ENCODE results near the gene XPA.

The XPA gene

DNA sequence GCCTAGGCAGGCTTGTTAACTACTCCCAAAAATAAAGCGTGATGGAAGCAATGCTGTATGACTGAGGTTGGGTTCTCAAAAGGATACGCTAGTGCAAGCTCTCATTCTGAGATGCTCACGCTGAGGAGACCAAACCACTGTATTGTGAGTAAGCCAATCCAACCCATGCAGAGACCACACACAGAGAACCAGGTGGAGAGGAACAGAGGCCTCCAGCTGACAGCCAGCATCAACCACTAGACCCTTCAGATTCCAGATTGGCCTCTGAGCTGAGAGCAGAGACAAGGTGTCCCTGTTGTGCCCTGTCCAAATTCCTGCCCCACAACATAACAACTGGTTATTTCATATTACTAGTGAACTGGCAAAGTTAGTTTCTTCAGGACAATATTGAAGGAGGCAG lies 68.5 kb downstream of the XPA start:
- no peaks in the 10 kb centered on the region for H3K9me3 ChIP-seq (replicated peaks; ENCODE audit: insufficient read depth, low read length)
- peaks cover 5% of the 10 kb centered on the region; the same call in 1 of the 2 replicates for H3K36me3 ChIP-seq (replicated peaks; ENCODE audit: insufficient read depth, low read length)
- DNase-seq = no peak
- H3K4me2 ChIP-seq (ENCODE audit: low read depth, low read length) = no peak overlapping the region
- no peak overlapping the region for H3K27ac ChIP-seq (ENCODE audit: low read length)
- no peak overlapping the region for H3K9ac ChIP-seq (ENCODE audit: low read length)
- TF ChIP-seq, protein P1, sequence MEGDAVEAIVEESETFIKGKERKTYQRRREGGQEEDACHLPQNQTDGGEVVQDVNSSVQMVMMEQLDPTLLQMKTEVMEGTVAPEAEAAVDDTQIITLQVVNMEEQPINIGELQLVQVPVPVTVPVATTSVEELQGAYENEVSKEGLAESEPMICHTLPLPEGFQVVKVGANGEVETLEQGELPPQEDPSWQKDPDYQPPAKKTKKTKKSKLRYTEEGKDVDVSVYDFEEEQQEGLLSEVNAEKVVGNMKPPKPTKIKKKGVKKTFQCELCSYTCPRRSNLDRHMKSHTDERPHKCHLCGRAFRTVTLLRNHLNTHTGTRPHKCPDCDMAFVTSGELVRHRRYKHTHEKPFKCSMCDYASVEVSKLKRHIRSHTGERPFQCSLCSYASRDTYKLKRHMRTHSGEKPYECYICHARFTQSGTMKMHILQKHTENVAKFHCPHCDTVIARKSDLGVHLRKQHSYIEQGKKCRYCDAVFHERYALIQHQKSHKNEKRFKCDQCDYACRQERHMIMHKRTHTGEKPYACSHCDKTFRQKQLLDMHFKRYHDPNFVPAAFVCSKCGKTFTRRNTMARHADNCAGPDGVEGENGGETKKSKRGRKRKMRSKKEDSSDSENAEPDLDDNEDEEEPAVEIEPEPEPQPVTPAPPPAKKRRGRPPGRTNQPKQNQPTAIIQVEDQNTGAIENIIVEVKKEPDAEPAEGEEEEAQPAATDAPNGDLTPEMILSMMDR (IDR thresholded peaks at IDR 0.05; ENCODE audit: low read length) = no peak
- TF ChIP-seq EZH2 (optimal IDR thresholded peaks at IDR 0.05; ENCODE audit: low read depth, low read length) (no peak), EZH2phosphoT487 (IDR thresholded peaks at IDR 0.05; ENCODE audit: low read length) (no peak)
- no peaks in the 10 kb centered on the region for H3K9me2 ChIP-seq (replicated peaks; ENCODE audit: insufficient read depth, low read length)
- H3K27me3 ChIP-seq (replicated peaks; ENCODE audit: insufficient read depth, low read length) = no peaks in the 10 kb centered on the region
- H4K20me1 ChIP-seq (ENCODE audit: insufficient read depth, low read length) = no peaks in the 10 kb centered on the region
- peaks cover 16% of the 10 kb centered on the region for H3K4me1 ChIP-seq (ENCODE audit: low read length)
- no peak overlapping the region for H3K4me3 ChIP-seq (ENCODE audit: low read length)
- H2AFZ ChIP-seq (ENCODE audit: low read length) = no peak overlapping the region
- H3F3A ChIP-seq (ENCODE audit: insufficient read depth, low read length) = peaks cover 18% of the 10 kb centered on the region
- H3K79me2 ChIP-seq (ENCODE audit: low read length) = peaks cover 42% of the 10 kb centered on the region

DNA sequence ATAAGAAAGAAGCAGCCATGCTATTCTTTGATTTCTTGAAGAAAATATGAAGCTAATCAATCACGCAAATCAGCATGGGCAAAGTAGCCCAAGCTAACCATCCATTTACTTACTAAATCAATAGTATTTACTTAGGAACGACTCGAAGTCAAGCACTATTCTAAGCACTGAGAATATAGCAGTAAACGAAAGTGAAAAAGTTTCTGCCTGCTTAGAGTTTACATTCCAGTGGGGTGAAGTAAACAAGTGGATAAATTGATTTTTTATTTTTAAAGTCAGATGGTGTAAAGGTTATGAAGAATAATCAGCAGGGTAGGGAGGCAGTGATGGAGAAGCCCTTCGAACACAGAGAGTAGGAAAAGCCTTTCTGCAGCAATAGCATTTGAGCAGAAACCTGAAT lies 69.5 kb downstream of the XPA start:
- peak overlapping the region; percentile 24; the same call in 1 of the 2 replicates for H3K27ac ChIP-seq (ENCODE audit: low read length)
- no peaks in the 10 kb centered on the region for H3K27me3 ChIP-seq (replicated peaks; ENCODE audit: insufficient read depth, low read length)
- DNase-seq = peak; percentile 26
- H2AFZ ChIP-seq (ENCODE audit: low read length) = peak overlapping the region; percentile 23
- H3K79me2 ChIP-seq (ENCODE audit: low read length) = peaks cover 42% of the 10 kb centered on the region
- peak overlapping the region; percentile 81 for H3K4me2 ChIP-seq (ENCODE audit: low read depth, low read length)
- H3K9me2 ChIP-seq (replicated peaks; ENCODE audit: insufficient read depth, low read length) = no peaks in the 10 kb centered on the region
- H3K36me3 ChIP-seq (replicated peaks; ENCODE audit: insufficient read depth, low read length) = peaks cover 5% of the 10 kb centered on the region; the same call in 1 of the 2 replicates
- H3K4me1 ChIP-seq (ENCODE audit: low read length) = peaks cover 16% of the 10 kb centered on the region
- H3K9me3 ChIP-seq (replicated peaks; ENCODE audit: insufficient read depth, low read length) = no peaks in the 10 kb centered on the region
- peaks cover 8% of the 10 kb centered on the region; the same call in 1 of the 2 replicates for H3F3A ChIP-seq (ENCODE audit: insufficient read depth, low read length)
- peak overlapping the region; percentile 50 for H3K4me3 ChIP-seq (ENCODE audit: low read length)
- H3K9ac ChIP-seq (ENCODE audit: low read length) = peak overlapping the region; percentile 33; the same call in 1 of the 2 replicates
- H4K20me1 ChIP-seq (ENCODE audit: insufficient read depth, low read length) = no peaks in the 10 kb centered on the region
- TF ChIP-seq EZH2 (optimal IDR thresholded peaks at IDR 0.05; ENCODE audit: low read depth, low read length) = no peak
- TF ChIP-seq, protein P1 (IDR thresholded peaks at IDR 0.05; ENCODE audit: low read length) = no peak
- no peak for TF ChIP-seq EZH2phosphoT487 (IDR thresholded peaks at IDR 0.05; ENCODE audit: low read length)

DNA sequence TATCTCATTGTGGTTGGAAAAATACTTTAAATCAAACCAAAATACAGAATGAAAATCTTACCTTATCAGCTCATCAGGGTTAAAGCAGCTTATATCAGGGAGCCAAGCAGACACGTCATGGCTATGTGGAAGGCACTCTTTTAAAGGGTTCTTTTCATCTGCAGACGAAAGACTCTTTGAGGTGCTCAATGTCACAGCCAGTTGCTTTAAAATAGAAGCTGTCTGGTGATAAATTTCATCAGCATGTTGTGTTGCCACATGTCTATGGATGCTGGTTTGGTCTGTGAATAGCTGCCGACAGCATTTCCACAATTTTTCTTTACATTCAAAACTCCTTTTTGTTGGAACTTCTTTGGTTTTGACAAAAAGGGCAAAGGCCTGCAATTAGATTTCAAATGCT lies 71.5 kb downstream of the XPA start:
- H3K27me3 ChIP-seq (replicated peaks; ENCODE audit: insufficient read depth, low read length) = no peaks in the 10 kb centered on the region
- H3K4me3 ChIP-seq (ENCODE audit: low read length) = no peak overlapping the region
- H3K79me2 ChIP-seq (ENCODE audit: low read length) = peaks cover 26% of the 10 kb centered on the region
- no peak for DNase-seq
- no peak overlapping the region for H2AFZ ChIP-seq (ENCODE audit: low read length)
- H3K9me3 ChIP-seq (replicated peaks; ENCODE audit: insufficient read depth, low read length) = no peaks in the 10 kb centered on the region
- H3K4me2 ChIP-seq (ENCODE audit: low read depth, low read length) = no peak overlapping the region
- no peaks in the 10 kb centered on the region for H4K20me1 ChIP-seq (ENCODE audit: insufficient read depth, low read length)
- no peaks in the 10 kb centered on the region for H3K9me2 ChIP-seq (replicated peaks; ENCODE audit: insufficient read depth, low read length)
- no peak overlapping the region for H3K27ac ChIP-seq (ENCODE audit: low read length)
- peaks cover 5% of the 10 kb centered on the region; the same call in 1 of the 2 replicates for H3K36me3 ChIP-seq (replicated peaks; ENCODE audit: insufficient read depth, low read length)
- no peaks in the 10 kb centered on the region for H3F3A ChIP-seq (ENCODE audit: insufficient read depth, low read length)
- no peak for TF ChIP-seq EZH2phosphoT487 (IDR thresholded peaks at IDR 0.05; ENCODE audit: low read length)
- TF ChIP-seq, protein P1 (IDR thresholded peaks at IDR 0.05; ENCODE audit: low read length) = no peak
- TF ChIP-seq EZH2 (optimal IDR thresholded peaks at IDR 0.05; ENCODE audit: low read depth, low read length) = no peak
- H3K9ac ChIP-seq (ENCODE audit: low read length) = no peak overlapping the region
- H3K4me1 ChIP-seq (ENCODE audit: low read length) = peaks cover 16% of the 10 kb centered on the region
